H9 (cell line): Measurements from ENCODE around the gene R3HCC1L. TPM values are rescaled to one million over a fixed set of nuclear protein-coding genes. Genes with fewer than 3 reads are reported as not detected.

Source experiments
- DNase-seq: peaks from one replicate; pipeline ENCODE4 v3.0.0-alpha.2; 2017
- H2AFZ ChIP-seq: one replicate; pipeline ENCODE4 v1.6.1; 2013; ENCODE audit warnings: mild to moderate bottlenecking, low read length, control low read depth, moderate library complexity
- H2AK5ac ChIP-seq: 2 replicates; pipeline ENCODE4 v1.6.1; 2013; ENCODE audit warnings: low read length, control low read depth, mixed read lengths; ENCODE audit not compliant: insufficient read length
- H2BK120ac ChIP-seq: one replicate; pipeline ENCODE4 v1.6.1; 2013; ENCODE audit warnings: low read depth, mild to moderate bottlenecking, low read length, control low read depth, inconsistent platforms; ENCODE audit not compliant: poor library complexity, severe bottlenecking
- H2BK12ac ChIP-seq: 2 replicates; pipeline ENCODE4 v1.6.1; 2013; ENCODE audit warnings: low read length, control low read depth, mixed read lengths, low read depth; ENCODE audit not compliant: insufficient read length
- H2BK15ac ChIP-seq: 2 replicates; pipeline ENCODE4 v1.6.1; 2013; ENCODE audit warnings: low read depth, low read length, control low read depth
- H2BK20ac ChIP-seq: one replicate; pipeline ENCODE4 v1.6.1; 2013; ENCODE audit warnings: low read depth, mild to moderate bottlenecking, low read length, control low read depth, inconsistent platforms; ENCODE audit not compliant: poor library complexity, severe bottlenecking
- H2BK5ac ChIP-seq: 2 replicates; pipeline ENCODE4 v1.6.1; 2013; ENCODE audit warnings: low read length, control low read depth, mixed read lengths; ENCODE audit not compliant: insufficient read length
- H3K14ac ChIP-seq: 2 replicates; pipeline ENCODE4 v1.6.1; 2013; ENCODE audit warnings: low read length, control low read depth; ENCODE audit not compliant: insufficient read depth
- H3K18ac ChIP-seq: 2 replicates; pipeline ENCODE4 v1.6.1; 2013; ENCODE audit warnings: low read depth, mild to moderate bottlenecking, mixed read lengths, low read length, control low read depth; ENCODE audit not compliant: insufficient read length
- H3K23ac ChIP-seq: 2 replicates; pipeline ENCODE4 v1.6.1; 2013; ENCODE audit warnings: low read length, control low read depth, mixed read lengths, low read depth; ENCODE audit not compliant: insufficient read length
- H3K23me2 ChIP-seq: 2 replicates; pipeline ENCODE4 v1.6.1; 2013; ENCODE audit warnings: low read depth, mild to moderate bottlenecking, mixed read lengths, low read length, control low read depth; ENCODE audit not compliant: insufficient read length, poor library complexity, severe bottlenecking
- H3K27ac ChIP-seq: 2 replicates; pipeline ENCODE4 v1.5.1; 2013; ENCODE audit warnings: low read length, control low read depth, mixed read lengths, low read depth; ENCODE audit not compliant: insufficient read length
- H3K27me3 ChIP-seq: 2 replicates; pipeline ENCODE4 v1.6.1; 2013; ENCODE audit warnings: low read length, control low read depth, inconsistent platforms; ENCODE audit not compliant: insufficient read depth
- H3K4ac ChIP-seq: 2 replicates; pipeline ENCODE4 v1.6.1; 2013; ENCODE audit warnings: low read depth, mild to moderate bottlenecking, control low read depth, inconsistent platforms, low read length, moderate library complexity
- H3K4me1 ChIP-seq: 2 replicates; pipeline ENCODE4 v1.6.1; 2013; ENCODE audit warnings: low read length, control low read depth, inconsistent platforms; ENCODE audit not compliant: insufficient read depth
- H3K4me2 ChIP-seq: 2 replicates; pipeline ENCODE4 v1.6.1; 2013; ENCODE audit warnings: low read length, control low read depth, mixed read lengths; ENCODE audit not compliant: insufficient read length, insufficient read depth
- H3K56ac ChIP-seq: 2 replicates; pipeline ENCODE4 v1.6.1; 2013; ENCODE audit warnings: low read depth, mild to moderate bottlenecking, mixed read lengths, low read length, control low read depth; ENCODE audit not compliant: insufficient read length
- H3K79me1 ChIP-seq: 2 replicates; pipeline ENCODE4 v1.6.1; 2013; ENCODE audit warnings: low read depth, mild to moderate bottlenecking, moderate library complexity, low read length, control low read depth, inconsistent platforms; ENCODE audit not compliant: insufficient read depth, poor library complexity, severe bottlenecking
- H3K79me2 ChIP-seq: 2 replicates; pipeline ENCODE4 v1.6.1; 2013; ENCODE audit warnings: low read length, control low read depth, inconsistent platforms; ENCODE audit not compliant: insufficient read depth
- H3K9ac ChIP-seq: 2 replicates; pipeline ENCODE4 v1.6.1; 2013; ENCODE audit warnings: low read length, control low read depth, mixed read lengths; ENCODE audit not compliant: insufficient read length; ENCODE audit errors: extremely low read depth
- H3K9me3 ChIP-seq: one replicate; pipeline ENCODE4 v1.6.1; 2013; ENCODE audit warnings: low read depth, low read length, inconsistent platforms; ENCODE audit not compliant: control insufficient read depth
- H3T11ph ChIP-seq: one replicate; pipeline ENCODE4 v1.6.1; 2013; ENCODE audit warnings: mild to moderate bottlenecking, low read length, control low read depth, inconsistent platforms
- H4K20me1 ChIP-seq: one replicate; pipeline ENCODE4 v1.6.1; 2013; ENCODE audit not compliant: control insufficient read depth, insufficient read length, insufficient read depth
- H4K5ac ChIP-seq: 2 replicates; pipeline ENCODE4 v1.6.1; 2013; ENCODE audit warnings: low read depth, mild to moderate bottlenecking, mixed read lengths, low read length, control low read depth; ENCODE audit not compliant: insufficient read length
- H4K8ac ChIP-seq: replicated peaks from 2 replicates; pipeline ENCODE4 v1.6.1; 2013; ENCODE audit warnings: low read length, control low read depth, mixed read lengths, low read depth; ENCODE audit not compliant: insufficient read length
- H4K91ac ChIP-seq: 2 replicates; pipeline ENCODE4 v1.6.1; 2013; ENCODE audit warnings: low read depth, mild to moderate bottlenecking, moderate library complexity, mixed read lengths, low read length, control low read depth; ENCODE audit not compliant: insufficient read length
- H3K27ac Mint-ChIP-seq, 3 experiments: 2 replicates in 2 of 3; 3 replicates in 1 of 3; pipeline ENCODE4 v1.8.0; 2020 to 2021; ENCODE audit warnings: mixed read lengths in 3 of 3, mild to moderate bottlenecking in 1 of 3, moderate library complexity in 1 of 3
- H3K27me3 Mint-ChIP-seq: 2 replicates; pipeline ENCODE4 v1.8.0; 2021; ENCODE audit warnings: low read depth, mild to moderate bottlenecking, moderate library complexity, mixed read lengths
- H3K36me3 Mint-ChIP-seq, 3 experiments: 2 replicates in 2 of 3; 3 replicates in 1 of 3; pipeline ENCODE4 v1.8.0; 2020 to 2021; ENCODE audit warnings: low read depth in 3 of 3, mixed read lengths in 3 of 3; ENCODE audit not compliant: insufficient read depth in 1 of 3
- H3K4me1 Mint-ChIP-seq, 2 experiments: 2 replicates each; pipeline ENCODE4 v1.8.0; 2020; ENCODE audit warnings: mixed read lengths in 2 of 2
- H3K4me3 Mint-ChIP-seq, 2 experiments: 2 replicates in 1 of 2; 3 replicates in 1 of 2; pipeline ENCODE4 v1.8.0; 2020 to 2021; ENCODE audit warnings: mild to moderate bottlenecking in 2 of 2, mixed read lengths in 2 of 2, moderate library complexity in 1 of 2
- H3K9me3 Mint-ChIP-seq, 2 experiments: 2 replicates in 1 of 2; 3 replicates in 1 of 2; pipeline ENCODE4 v1.8.0; 2020; ENCODE audit warnings: mild to moderate bottlenecking in 2 of 2, mixed read lengths in 2 of 2, moderate library complexity in 1 of 2
- WGBS: extraction: QIAGEN DNeasy Blood & Tissue Kit; methylation state at CpG from one replicate; pipeline ENCODE4 v1.1.7; 2013; ENCODE audit warnings: missing lambda C conversion rate, low lambda C conversion rate, mixed read lengths; ENCODE audit not compliant: insufficient read length; ENCODE audit errors: extremely low coverage; 5-methylcytosine and 5-hydroxymethylcytosine counted together
- total RNA-seq: library from RNA; stranded (reverse); gene quantifications from 2 replicates; pipeline ENCODE4 v1.2.1, GENCODE V29; 2021
- TF ChIP-seq, protein P1 (sequence below): fragments of 200-600 bp; sonication (generic); conservative IDR thresholded peaks from 3 replicates; pipeline ENCODE4 v1.8.0; 2021; ENCODE audit warnings: antibody characterized with exemption, mild to moderate bottlenecking

Gene R3HCC1L
- total RNA-seq, 1 experiment from 2014 or later = 18.5 TPM

DNA sequence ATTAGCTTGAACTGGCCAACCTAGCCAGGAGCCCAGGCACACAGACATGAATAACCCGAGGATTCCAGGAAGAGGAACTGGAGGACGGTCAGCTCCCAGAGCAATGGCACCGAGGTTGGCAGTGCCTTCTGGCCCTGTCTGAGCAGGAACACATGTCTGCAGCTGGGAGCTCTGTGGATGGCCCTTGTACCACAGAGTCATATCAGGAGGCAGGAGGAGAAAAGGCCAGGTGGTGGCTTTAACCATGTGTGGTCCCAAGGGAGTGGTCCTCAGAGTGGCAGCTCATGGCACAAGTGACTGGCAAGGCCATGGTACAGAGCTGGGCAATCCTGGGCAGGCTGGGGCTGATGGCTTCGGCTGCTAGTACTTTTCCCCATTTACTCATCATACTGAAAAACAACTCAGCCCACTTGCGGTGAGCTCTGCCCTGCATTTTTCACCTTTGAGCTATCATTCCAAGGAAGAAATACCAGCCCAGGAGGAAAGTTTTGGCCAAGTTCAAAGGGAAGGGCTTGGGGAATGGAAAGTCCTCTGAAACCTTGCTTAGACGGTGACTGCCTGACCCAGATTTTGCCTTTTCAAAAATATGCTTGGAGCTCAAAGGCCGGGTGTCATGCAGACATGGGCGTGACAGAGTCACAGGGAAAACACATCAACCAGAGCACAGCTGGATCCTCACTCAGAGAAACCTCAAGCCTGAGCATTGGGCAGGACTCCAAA lies 159.3 kb downstream of the R3HCC1L start:
- TF ChIP-seq, protein P1, sequence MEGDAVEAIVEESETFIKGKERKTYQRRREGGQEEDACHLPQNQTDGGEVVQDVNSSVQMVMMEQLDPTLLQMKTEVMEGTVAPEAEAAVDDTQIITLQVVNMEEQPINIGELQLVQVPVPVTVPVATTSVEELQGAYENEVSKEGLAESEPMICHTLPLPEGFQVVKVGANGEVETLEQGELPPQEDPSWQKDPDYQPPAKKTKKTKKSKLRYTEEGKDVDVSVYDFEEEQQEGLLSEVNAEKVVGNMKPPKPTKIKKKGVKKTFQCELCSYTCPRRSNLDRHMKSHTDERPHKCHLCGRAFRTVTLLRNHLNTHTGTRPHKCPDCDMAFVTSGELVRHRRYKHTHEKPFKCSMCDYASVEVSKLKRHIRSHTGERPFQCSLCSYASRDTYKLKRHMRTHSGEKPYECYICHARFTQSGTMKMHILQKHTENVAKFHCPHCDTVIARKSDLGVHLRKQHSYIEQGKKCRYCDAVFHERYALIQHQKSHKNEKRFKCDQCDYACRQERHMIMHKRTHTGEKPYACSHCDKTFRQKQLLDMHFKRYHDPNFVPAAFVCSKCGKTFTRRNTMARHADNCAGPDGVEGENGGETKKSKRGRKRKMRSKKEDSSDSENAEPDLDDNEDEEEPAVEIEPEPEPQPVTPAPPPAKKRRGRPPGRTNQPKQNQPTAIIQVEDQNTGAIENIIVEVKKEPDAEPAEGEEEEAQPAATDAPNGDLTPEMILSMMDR = no peak
- H3K56ac ChIP-seq = no peak overlapping the region
- H3K4me3 Mint-ChIP-seq = no peak overlapping the region
- no peak overlapping the region for H2BK120ac ChIP-seq
- H3K9me3 Mint-ChIP-seq = no peaks in the 10 kb centered on the region
- no peak overlapping the region for H4K8ac ChIP-seq
- peaks cover 22 to 24% of the 10 kb centered on the region in 2 experiments for H3K4me1 Mint-ChIP-seq
- no peak overlapping the region for H2BK15ac ChIP-seq
- no peaks in the 10 kb centered on the region for H3K79me1 ChIP-seq
- no peak overlapping the region for H3K27ac Mint-ChIP-seq
- peaks cover 7% of the 10 kb centered on the region for H3K27me3 Mint-ChIP-seq
- H4K20me1 ChIP-seq = no peaks in the 10 kb centered on the region
- no peak overlapping the region for H2AK5ac ChIP-seq
- no peak overlapping the region for H2AFZ ChIP-seq
- no peak overlapping the region for H3K23ac ChIP-seq
- no peak for DNase-seq
- peaks cover 6% of the 10 kb centered on the region; the same call in 1 of the 2 replicates for H3K4me1 ChIP-seq
- H3K79me2 ChIP-seq = no peaks in the 10 kb centered on the region
- H3T11ph ChIP-seq = no peak overlapping the region
- no peak overlapping the region for H4K5ac ChIP-seq
- H3K23me2 ChIP-seq = no peaks in the 10 kb centered on the region
- no peak overlapping the region for H2BK12ac ChIP-seq
- no peak overlapping the region for H3K9ac ChIP-seq
- H3K18ac ChIP-seq = no peak overlapping the region
- WGBS = no CpG with 5 or more reads among the region's 8 CpGs
- H4K91ac ChIP-seq = no peak overlapping the region
- H3K9me3 ChIP-seq = no peaks in the 10 kb centered on the region
- no peak overlapping the region for H3K4me2 ChIP-seq
- no peaks in the 10 kb centered on the region for H3K36me3 Mint-ChIP-seq
- H2BK20ac ChIP-seq = no peak overlapping the region
- H2BK5ac ChIP-seq = no peak overlapping the region
- no peak overlapping the region for H3K27ac ChIP-seq
- no peak overlapping the region for H3K14ac ChIP-seq
- H3K27me3 ChIP-seq = no peaks in the 10 kb centered on the region
- no peak overlapping the region for H3K4ac ChIP-seq
